Body of pancreas (tissue), 4 donors: ENCODE measurements around the gene DNAJC4.

ENCODE experiments used
- POLR2A ChIP-seq, 3 donors: fragments of 450-650 bp; IDR thresholded peaks; one replicate each; pipeline ENCODE4 v1.6.1; 2016; ENCODE audit warnings: antibody characterized with exemption in 3 of 3, mild to moderate bottlenecking in 2 of 3
- TF ChIP-seq, protein P1 (sequence below), 7 experiments: fragments of 450-650 bp in 4 of 7; fragments of 200-600 bp in 3 of 7; sonication (generic) in 3 of 7; IDR thresholded peaks; one replicate each; pipeline ENCODE4 v1.5.1; 2016 to 2019; ENCODE audit warnings: antibody characterized with exemption in 7 of 7

DNA sequence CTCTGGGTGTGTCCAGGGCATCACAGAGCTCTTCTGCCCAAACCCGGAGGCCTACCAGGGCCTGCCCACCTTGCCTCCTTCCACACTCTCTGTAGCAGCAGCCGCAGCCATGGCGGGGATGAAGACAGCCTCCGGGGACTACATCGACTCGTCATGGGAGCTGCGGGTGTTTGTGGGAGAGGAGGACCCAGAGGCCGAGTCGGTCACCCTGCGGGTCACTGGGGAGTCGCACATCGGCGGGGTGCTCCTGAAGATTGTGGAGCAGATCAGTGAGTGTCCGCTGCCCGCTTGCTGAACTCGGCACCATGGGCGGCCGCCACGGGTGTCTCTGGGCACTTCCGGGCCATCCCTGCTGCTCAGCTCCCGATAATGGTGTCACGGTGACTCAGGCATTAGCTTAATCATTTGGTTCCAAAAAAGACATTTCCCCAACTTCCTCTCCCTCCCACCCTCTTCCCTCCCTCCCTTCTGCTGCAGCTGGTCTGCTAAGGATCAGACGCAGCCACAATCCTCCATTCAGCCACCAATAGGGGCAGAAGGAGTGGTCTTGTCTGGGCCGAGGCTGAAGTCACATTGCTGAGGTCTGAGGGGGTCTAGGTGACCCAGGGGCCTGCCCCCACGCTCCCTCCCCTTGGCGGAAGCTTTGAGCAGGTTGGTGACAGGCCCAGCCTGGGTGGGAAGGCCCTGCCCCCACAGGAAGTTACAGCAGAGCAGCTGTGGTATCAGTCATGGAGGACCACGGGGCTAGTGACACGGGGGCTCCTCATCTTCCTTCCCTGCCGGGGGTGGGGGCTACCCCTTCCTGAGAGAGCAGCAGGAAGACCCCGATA is 22.9 kb upstream of the DNAJC4 start:
- TF ChIP-seq, protein P1, sequence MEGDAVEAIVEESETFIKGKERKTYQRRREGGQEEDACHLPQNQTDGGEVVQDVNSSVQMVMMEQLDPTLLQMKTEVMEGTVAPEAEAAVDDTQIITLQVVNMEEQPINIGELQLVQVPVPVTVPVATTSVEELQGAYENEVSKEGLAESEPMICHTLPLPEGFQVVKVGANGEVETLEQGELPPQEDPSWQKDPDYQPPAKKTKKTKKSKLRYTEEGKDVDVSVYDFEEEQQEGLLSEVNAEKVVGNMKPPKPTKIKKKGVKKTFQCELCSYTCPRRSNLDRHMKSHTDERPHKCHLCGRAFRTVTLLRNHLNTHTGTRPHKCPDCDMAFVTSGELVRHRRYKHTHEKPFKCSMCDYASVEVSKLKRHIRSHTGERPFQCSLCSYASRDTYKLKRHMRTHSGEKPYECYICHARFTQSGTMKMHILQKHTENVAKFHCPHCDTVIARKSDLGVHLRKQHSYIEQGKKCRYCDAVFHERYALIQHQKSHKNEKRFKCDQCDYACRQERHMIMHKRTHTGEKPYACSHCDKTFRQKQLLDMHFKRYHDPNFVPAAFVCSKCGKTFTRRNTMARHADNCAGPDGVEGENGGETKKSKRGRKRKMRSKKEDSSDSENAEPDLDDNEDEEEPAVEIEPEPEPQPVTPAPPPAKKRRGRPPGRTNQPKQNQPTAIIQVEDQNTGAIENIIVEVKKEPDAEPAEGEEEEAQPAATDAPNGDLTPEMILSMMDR (IDR thresholded peaks at IDR 0.05) = no peak
- peak in 2 of 3 donors; percentile 27 to 47 for TF ChIP-seq POLR2A (IDR thresholded peaks at IDR 0.05)
